VCaP (cell line): ENCODE data around the gene GRAP2.

ENCODE experiments used
- H3K27ac ChIP-seq: fragments of 450-650 bp; 2 replicates; pipeline ENCODE4 v1.5.1; 2017
- TF ChIP-seq, protein P1 (sequence below): fragments of 450-650 bp; conservative IDR thresholded peaks from 2 replicates; pipeline ENCODE4 v1.5.1; 2017; ENCODE audit warnings: mild to moderate bottlenecking, moderate library complexity

GRAP2 gene

DNA sequence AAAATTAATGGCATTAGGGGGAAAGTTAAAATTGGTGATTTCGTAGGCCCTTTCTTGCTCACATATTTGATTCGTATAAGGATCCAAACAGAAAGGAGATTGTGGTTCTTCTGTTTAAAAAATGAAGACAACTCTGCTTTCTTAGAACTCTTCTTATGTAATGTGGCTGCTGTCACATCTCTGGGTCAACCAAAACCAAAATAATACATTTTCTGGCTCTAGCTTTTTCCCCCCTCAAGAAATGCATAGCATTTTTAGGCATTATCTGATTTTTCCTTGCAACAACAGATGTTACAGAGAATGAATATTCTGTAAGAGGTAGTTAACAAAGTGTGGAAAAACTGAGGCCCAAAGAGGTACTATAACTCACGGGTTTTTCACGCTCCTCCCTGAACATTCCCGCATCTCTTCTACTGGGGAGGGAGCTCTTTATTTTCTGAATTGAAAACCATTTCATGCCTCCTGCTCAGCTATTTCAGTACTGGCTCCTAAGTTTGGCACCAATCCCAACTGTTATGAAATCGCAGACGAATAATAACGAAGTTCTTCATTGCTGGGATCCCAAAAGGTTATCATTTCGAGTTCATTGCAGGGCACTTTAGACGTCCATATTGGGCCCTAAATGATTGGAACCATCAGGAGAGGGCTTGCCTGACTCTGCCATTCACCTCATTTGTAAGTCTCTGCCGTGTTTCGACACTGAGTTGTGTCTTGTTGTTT, 17.1 kb downstream of the GRAP2 start:
- H3K27ac ChIP-seq: no peak overlapping the region
- TF ChIP-seq, protein P1, sequence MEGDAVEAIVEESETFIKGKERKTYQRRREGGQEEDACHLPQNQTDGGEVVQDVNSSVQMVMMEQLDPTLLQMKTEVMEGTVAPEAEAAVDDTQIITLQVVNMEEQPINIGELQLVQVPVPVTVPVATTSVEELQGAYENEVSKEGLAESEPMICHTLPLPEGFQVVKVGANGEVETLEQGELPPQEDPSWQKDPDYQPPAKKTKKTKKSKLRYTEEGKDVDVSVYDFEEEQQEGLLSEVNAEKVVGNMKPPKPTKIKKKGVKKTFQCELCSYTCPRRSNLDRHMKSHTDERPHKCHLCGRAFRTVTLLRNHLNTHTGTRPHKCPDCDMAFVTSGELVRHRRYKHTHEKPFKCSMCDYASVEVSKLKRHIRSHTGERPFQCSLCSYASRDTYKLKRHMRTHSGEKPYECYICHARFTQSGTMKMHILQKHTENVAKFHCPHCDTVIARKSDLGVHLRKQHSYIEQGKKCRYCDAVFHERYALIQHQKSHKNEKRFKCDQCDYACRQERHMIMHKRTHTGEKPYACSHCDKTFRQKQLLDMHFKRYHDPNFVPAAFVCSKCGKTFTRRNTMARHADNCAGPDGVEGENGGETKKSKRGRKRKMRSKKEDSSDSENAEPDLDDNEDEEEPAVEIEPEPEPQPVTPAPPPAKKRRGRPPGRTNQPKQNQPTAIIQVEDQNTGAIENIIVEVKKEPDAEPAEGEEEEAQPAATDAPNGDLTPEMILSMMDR: no peak

DNA sequence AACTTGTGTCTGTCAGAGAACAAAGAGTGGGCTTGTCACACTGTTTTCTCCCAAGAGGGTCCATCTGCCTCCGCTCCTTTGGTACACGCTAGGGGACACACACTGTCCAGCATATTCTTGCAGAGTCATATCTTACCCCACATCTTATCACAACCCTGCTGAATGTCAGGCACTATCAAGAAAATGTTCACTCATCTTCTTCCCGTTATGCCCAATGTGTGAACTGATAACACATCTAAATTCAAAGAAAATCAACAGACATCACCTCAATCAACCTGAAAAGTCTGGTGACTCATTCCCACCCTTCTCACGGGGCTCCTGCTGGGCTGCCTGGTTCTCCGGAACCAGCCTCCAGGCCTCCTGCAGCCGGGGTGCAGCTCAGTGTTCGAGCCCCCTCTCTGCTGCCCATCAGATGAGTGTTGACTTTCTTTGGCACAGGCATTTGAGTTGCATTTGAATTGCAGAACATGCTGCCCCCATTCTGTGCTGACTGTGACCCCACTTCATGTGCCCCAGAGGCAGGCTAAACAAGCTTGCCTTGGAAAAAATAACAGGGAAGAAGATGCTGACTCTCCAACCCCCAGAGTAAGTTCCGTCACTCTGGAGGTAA, 19.4 kb downstream of the GRAP2 start:
- no peak overlapping the region for H3K27ac ChIP-seq
- TF ChIP-seq, protein P1: no peak

GRCh38 chr22:39923696-39924095, 22.8 kb downstream of the GRAP2 start:
- TF ChIP-seq, protein P1: no peak
- H3K27ac ChIP-seq: no peak overlapping the region

DNA sequence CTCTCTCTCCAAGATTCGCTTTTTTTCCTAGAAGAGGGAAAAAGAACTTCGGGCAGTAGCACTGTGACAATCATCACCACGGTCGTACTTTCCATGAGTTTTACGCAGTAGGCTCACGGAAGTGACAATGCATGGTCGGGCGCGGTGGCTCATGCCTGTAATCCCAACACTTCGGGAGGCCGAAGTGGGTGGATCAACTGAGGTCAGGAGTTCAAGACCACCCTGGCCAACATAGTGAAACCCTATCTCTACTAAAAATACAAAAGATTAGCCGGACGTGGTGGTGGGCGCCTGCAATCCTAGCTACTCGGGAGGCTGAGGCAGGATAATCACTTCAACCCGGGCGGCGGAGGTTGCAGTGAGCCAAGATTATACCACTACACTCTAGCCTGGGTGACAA, 23.4 kb downstream of the GRAP2 start:
- TF ChIP-seq, protein P1: no peak
- no peak overlapping the region for H3K27ac ChIP-seq

DNA sequence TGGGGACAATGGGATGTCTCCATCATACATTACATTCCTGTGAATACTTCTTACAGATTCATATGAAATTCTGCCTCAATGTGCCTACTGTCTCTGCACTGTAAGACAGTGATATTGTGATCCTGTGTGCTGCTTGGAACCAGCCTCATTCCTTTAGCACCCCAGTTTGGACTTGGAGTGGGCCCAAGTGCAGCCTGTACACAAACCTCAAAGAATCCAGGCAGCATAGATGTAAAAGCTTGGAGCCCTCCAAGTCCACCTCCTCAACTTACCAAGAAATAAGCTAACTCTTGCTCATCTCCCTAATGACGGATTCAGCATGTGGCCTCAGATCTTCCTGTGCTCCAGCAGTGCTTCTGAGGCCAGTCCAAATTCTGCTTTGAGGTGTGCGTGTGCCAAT, 24.4 kb downstream of the GRAP2 start:
- TF ChIP-seq, protein P1: no peak
- H3K27ac ChIP-seq: no peak overlapping the region

GRCh38 chr22:39925909-39926679, 25.2 kb downstream of the GRAP2 start:
- TF ChIP-seq, protein P1: no peak
- H3K27ac ChIP-seq: no peak overlapping the region

DNA sequence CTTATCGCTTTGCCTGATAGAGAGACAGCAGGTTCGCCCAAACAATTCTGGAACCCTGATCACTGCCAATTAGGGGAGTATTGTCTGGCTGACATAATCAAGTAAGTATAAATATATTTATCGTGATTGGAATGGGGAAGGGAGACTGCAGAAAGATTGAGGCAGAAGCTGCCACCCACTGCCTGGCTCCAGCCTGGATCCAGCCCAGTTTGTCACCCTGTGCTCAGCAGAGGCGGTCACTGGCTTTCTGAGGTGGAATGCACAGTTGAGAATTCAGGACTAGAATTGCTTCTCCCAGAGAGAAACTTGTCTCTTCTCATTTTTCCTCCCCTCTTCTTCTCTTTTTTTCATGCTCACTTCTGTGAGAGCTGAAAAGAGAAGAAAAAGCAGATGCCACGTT, 25.9 kb downstream of the GRAP2 start:
- H3K27ac ChIP-seq: no peak overlapping the region

More for the DNA sequence above, 25.9 kb downstream of the GRAP2 start:
- TF ChIP-seq, protein P1: no peak
